GM19193 (cell line): Measurements from ENCODE around the gene SULT2A1.

ENCODE experiments used
- POLR2A ChIP-seq: IDR thresholded peaks from 4 replicates; pipeline ENCODE4 v1.6.1; 2011; ENCODE audit not compliant: insufficient read depth, insufficient read length; ENCODE audit errors: extremely low read depth

Gene SULT2A1

DNA sequence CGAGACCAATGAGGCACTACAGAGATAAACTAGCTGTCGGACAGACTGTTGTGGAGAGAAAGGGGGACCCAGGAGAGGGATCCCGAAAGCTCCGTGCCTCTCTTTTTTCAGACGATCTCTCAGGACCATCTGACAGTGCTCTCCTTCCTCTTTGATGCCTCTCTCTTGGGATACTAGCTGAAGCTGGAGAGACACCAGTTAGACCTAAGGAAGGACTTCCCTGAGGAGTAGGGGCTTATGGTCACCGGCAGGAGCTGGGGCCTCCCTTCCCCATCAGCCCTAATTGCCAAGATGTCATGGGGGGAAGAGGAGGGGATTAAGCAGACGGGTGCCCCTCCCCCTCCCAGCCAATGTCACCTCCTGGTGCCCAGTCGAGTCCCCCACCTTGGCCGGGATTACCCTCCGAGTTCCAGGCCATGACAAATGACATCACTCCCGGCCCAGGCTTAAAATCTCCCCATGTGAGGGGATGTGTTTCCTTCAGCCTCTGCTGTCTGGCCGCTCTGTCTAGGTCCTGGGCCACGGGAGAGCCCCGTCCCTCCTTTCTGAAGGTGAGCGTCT, 64.6 kb downstream of the SULT2A1 start, which contains the start of gene CRX:
CRX (plus strand) TSS at position 478 of the 561 bp plus-strand sequence. CDS start 12,507 bp downstream, outside the sequence.
- TF ChIP-seq POLR2A: no peak
